Measurements from ENCODE around the gene CEP89.

GRCh38 chr19:32966750-32967149 is 5.0 kb downstream of the CEP89 start:
- TF ChIP-seq CTCF (IDR thresholded peaks at IDR 0.05 in 4 of 5, conservative IDR thresholded peaks at IDR 0.05 in 1 of 5), result no peak
- no peak for TF ChIP-seq POLR2A (IDR thresholded peaks at IDR 0.05)
